GM21423 (cell line): ENCODE data around the gene S100Z.
"Not testable (repeated sequence)": the region's sequence is repeated elsewhere in the genome, so short reads cannot be mapped to it uniquely, and the experiment has no call there.

ENCODE experiments used
- ATAC-seq: cut with Tn5 transposase; IDR thresholded peaks from one replicate; pipeline ENCODE4 v1.9.1; 2021; ENCODE audit warnings: mild to moderate bottlenecking, moderate library complexity; ENCODE audit not compliant: unreplicated experiment

Gene S100Z

GRCh38 chr5:76822105-76822731, 27.6 kb upstream of the S100Z start:
- ATAC-seq: not testable (repeated sequence)

- ATAC-seq: not testable (repeated sequence)
These were observed 23.4 kb upstream of the S100Z start for GRCh38 chr5:76826416-76826815.

GRCh38 chr5:76831110-76831452, 18.7 kb upstream of the S100Z start:
- ATAC-seq: no peak

GRCh38 chr5:76836181-76836580, 13.6 kb upstream of the S100Z start:
- ATAC-seq: no peak

- no peak for ATAC-seq
These were observed 13.2 kb upstream of the S100Z start for GRCh38 chr5:76836585-76836984.

GRCh38 chr5:76838481-76839261, 11.1 kb upstream of the S100Z start:
- ATAC-seq: no peak

GRCh38 chr5:76841361-76841760, 8.5 kb upstream of the S100Z start:
- ATAC-seq: no peak

- no peak for ATAC-seq
These were observed 3.9 kb upstream of the S100Z start for GRCh38 chr5:76845890-76846289.

- no peak for ATAC-seq
These were observed 830 bp downstream of the S100Z start for GRCh38 chr5:76850543-76851145.

- no peak for ATAC-seq
These were observed 2.0 kb downstream of the S100Z start for GRCh38 chr5:76851728-76852369.

GRCh38 chr5:76852772-76853171, 3.0 kb downstream of the S100Z start:
- ATAC-seq: no peak

GRCh38 chr5:76853741-76854140, 3.9 kb downstream of the S100Z start:
- not testable (repeated sequence) for ATAC-seq

GRCh38 chr5:76854644-76855043, 4.8 kb downstream of the S100Z start:
- ATAC-seq: no peak

GRCh38 chr5:76855501-76855900, 5.7 kb downstream of the S100Z start:
- not testable (repeated sequence) for ATAC-seq

GRCh38 chr5:76855961-76856360, 6.1 kb downstream of the S100Z start:
- no peak for ATAC-seq

GRCh38 chr5:76856800-76857199, 7.0 kb downstream of the S100Z start:
- not testable (repeated sequence) for ATAC-seq

- no peak for ATAC-seq
These were observed 9.9 kb downstream of the S100Z start for GRCh38 chr5:76859591-76860247.

GRCh38 chr5:76861612-76862011, 11.8 kb downstream of the S100Z start:
- ATAC-seq: no peak

GRCh38 chr5:76863001-76863400, 13.2 kb downstream of the S100Z start:
- no peak for ATAC-seq

- no peak for ATAC-seq
These were observed 16.7 kb downstream of the S100Z start for GRCh38 chr5:76866503-76866902.

- ATAC-seq: no peak
These were observed 17.2 kb downstream of the S100Z start for GRCh38 chr5:76867038-76867437.
